NCI-H1417 (cell line): ENCODE results near the gene MED19.
"Not testable (repeated sequence)": the region's sequence is repeated elsewhere in the genome, so short reads cannot be mapped to it uniquely, and the experiment has no call there.

Experiments used
- DNase-seq, 3 experiments: peaks; one replicate each; lab custom pipeline; 2025; lab: John Stamatoyannopoulos, UW

The MED19 gene

GRCh38 chr11:57705432-57705831, 6.6 kb downstream of the MED19 start:
- DNase-seq: not testable (repeated sequence)

- no peak for DNase-seq
Measured at GRCh38 chr11:57704932-57705331, 7.1 kb downstream of the MED19 start.

- DNase-seq: no peak
Measured at GRCh38 chr11:57703341-57703740, 8.7 kb downstream of the MED19 start.

- DNase-seq: no peak
Measured at GRCh38 chr11:57700425-57700824, 11.6 kb downstream of the MED19 start.

GRCh38 chr11:57699813-57700212, 12.2 kb downstream of the MED19 start:
- DNase-seq: no peak

GRCh38 chr11:57698843-57699365, 13.1 kb downstream of the MED19 start:
- DNase-seq: no peak

GRCh38 chr11:57690474-57690873, 21.5 kb downstream of the MED19 start:
- not testable (repeated sequence) for DNase-seq

GRCh38 chr11:57681168-57681567, 30.8 kb downstream of the MED19 start:
- DNase-seq: no peak

GRCh38 chr11:57680552-57680874, 31.5 kb downstream of the MED19 start:
- DNase-seq: no peak

- no peak for DNase-seq
Measured at GRCh38 chr11:57679396-57679795, 32.6 kb downstream of the MED19 start.

- no peak for DNase-seq
Measured at GRCh38 chr11:57675176-57675941, 36.7 kb downstream of the MED19 start.

GRCh38 chr11:57674251-57674650, 37.8 kb downstream of the MED19 start:
- no peak for DNase-seq

- no peak for DNase-seq
Measured at GRCh38 chr11:57668434-57668782, 43.6 kb downstream of the MED19 start.

GRCh38 chr11:57667736-57668433, 44.1 kb downstream of the MED19 start, which contains the start of gene ZDHHC5:
Gene ZDHHC5 (plus strand): TSS chr11:57668114. CDS start chr11:57673091, 4,977 bp downstream.
- peak; percentile 98 to 100 (median 100) for DNase-seq

GRCh38 chr11:57667117-57667735, 44.8 kb downstream of the MED19 start:
- DNase-seq: peak; percentile 96 to 100 (median 100)

GRCh38 chr11:57663975-57664374, 48.0 kb downstream of the MED19 start:
- no peak for DNase-seq

GRCh38 chr11:57662893-57663292, 49.1 kb downstream of the MED19 start:
- DNase-seq: no peak

- no peak for DNase-seq
Measured at GRCh38 chr11:57659669-57660068, 52.3 kb downstream of the MED19 start.

- DNase-seq: no peak
Measured at GRCh38 chr11:57658023-57658361, 54.0 kb downstream of the MED19 start.

- DNase-seq: peak; percentile 98 to 100 (median 99)
Measured at GRCh38 chr11:57657194-57658022, 54.6 kb downstream of the MED19 start, which contains the start of gene CLP1. Gene CLP1 (plus strand): TSS chr11:57657762. CDS start chr11:57659477, 1,715 bp downstream.

- DNase-seq: no peak
Measured at GRCh38 chr11:57656885-57657193, 55.2 kb downstream of the MED19 start.
